ENCODE data around the gene MRTFA. TPM values are rescaled to one million over a fixed set of nuclear protein-coding genes. Genes with fewer than 3 reads are reported as not detected.

The MRTFA gene
- total RNA-seq, 1 donor from 2014 or later = 68.4 TPM

DNA sequence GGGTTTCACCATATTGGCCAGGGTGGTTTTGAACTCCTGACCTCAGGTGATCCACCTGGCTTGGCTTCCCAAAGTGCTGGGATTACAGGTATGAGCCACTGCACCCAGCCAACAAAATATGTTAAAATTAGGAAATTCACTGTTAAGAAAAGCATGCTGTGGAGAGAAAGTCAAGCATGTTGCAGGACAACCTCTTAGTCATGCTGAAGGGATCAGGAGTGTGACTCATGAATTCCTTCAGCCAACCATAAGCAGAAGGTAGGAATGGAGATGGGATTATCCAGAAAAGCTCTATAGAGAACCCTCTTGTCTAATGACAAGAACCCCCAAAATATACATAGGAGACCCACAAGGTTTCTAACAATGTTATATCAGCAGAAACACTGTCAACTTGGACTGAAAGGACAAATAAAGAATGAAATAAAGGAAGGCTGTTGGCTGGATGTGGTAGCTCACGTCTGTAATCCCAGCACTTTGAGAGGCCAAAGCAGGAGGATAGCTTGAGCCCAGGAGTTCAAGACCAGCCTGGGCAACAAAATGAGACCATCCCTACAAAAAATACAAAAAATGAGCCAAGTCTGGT is 16.0 kb downstream of the MRTFA start:
- TF ChIP-seq CTCF (IDR thresholded peaks at IDR 0.05; ENCODE audit: unreplicated experiment) = no peak
- Mint-ChIP-seq H3K27ac (ENCODE audit: unreplicated experiment) (no peak overlapping the region), H3K36me3 (ENCODE audit: low read depth, unreplicated experiment) (peaks cover 40% of the 10 kb centered on the region), H3K4me3 (ENCODE audit: unreplicated experiment) (peak overlapping the region; percentile 12), H3K4me1 (ENCODE audit: unreplicated experiment) (no peaks in the 10 kb centered on the region), H3K27me3 (ENCODE audit: unreplicated experiment) (peaks cover 3% of the 10 kb centered on the region), H3K9me3 (ENCODE audit: unreplicated experiment) (peaks cover 4% of the 10 kb centered on the region)
- DNase-seq (ENCODE audit: low spot score) = no peak

DNA sequence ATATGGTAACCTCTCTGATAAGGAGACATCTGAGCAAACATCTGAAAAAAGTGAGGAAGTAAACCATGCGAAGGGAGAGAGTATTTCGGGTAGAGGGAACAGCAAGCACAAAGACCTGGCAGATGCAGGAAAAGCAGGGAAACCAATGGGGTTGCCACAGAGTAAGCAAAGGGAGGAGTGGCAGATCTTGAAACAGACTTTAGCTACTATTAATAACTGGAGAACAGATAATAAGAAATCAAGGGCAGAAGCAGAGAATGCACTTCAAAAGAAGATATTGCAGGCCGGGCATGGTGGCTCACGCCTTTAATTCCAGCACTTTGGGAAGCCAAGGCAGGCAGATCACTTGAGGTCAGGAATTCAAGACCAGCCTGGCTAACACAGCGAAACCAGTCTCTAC is 18.1 kb downstream of the MRTFA start:
- no peak for DNase-seq (ENCODE audit: low spot score)
- Mint-ChIP-seq H3K36me3 (ENCODE audit: low read depth, unreplicated experiment) (peaks cover 40% of the 10 kb centered on the region), H3K27me3 (ENCODE audit: unreplicated experiment) (peaks cover 3% of the 10 kb centered on the region), H3K9me3 (ENCODE audit: unreplicated experiment) (peaks cover 4% of the 10 kb centered on the region), H3K27ac (ENCODE audit: unreplicated experiment) (peak overlapping the region; percentile 4), H3K4me1 (ENCODE audit: unreplicated experiment) (no peaks in the 10 kb centered on the region), H3K4me3 (ENCODE audit: unreplicated experiment) (no peak overlapping the region)
- TF ChIP-seq CTCF (IDR thresholded peaks at IDR 0.05; ENCODE audit: unreplicated experiment) = no peak

GRCh38 chr22:40616578-40616977 is 19.9 kb downstream of the MRTFA start:
- Mint-ChIP-seq H3K9me3 (ENCODE audit: unreplicated experiment) (peaks cover 4% of the 10 kb centered on the region), H3K27ac (ENCODE audit: unreplicated experiment) (no peak overlapping the region), H3K27me3 (ENCODE audit: unreplicated experiment) (peaks cover 3% of the 10 kb centered on the region), H3K4me1 (ENCODE audit: unreplicated experiment) (no peaks in the 10 kb centered on the region), H3K36me3 (ENCODE audit: low read depth, unreplicated experiment) (peaks cover 27% of the 10 kb centered on the region), H3K4me3 (ENCODE audit: unreplicated experiment) (peak overlapping the region; percentile 0)
- TF ChIP-seq CTCF (IDR thresholded peaks at IDR 0.05; ENCODE audit: unreplicated experiment) = no peak
- DNase-seq (ENCODE audit: low spot score) = no peak

- TF ChIP-seq CTCF (IDR thresholded peaks at IDR 0.05; ENCODE audit: unreplicated experiment) = no peak
- DNase-seq (ENCODE audit: low spot score) = no peak
- H3K27ac Mint-ChIP-seq (ENCODE audit: unreplicated experiment) = no peak overlapping the region
- H3K9me3 Mint-ChIP-seq (ENCODE audit: unreplicated experiment) = no peaks in the 10 kb centered on the region
- H3K36me3 Mint-ChIP-seq (ENCODE audit: low read depth, unreplicated experiment) = peaks cover 8% of the 10 kb centered on the region
- H3K27me3 Mint-ChIP-seq (ENCODE audit: unreplicated experiment) = no peaks in the 10 kb centered on the region
- no peak overlapping the region for H3K4me3 Mint-ChIP-seq (ENCODE audit: unreplicated experiment)
- peaks cover 3% of the 10 kb centered on the region for H3K4me1 Mint-ChIP-seq (ENCODE audit: unreplicated experiment)
Measured at GRCh38 chr22:40613067-40613466, 23.5 kb downstream of the MRTFA start.

GRCh38 chr22:40612291-40612751 is 24.2 kb downstream of the MRTFA start:
- TF ChIP-seq CTCF (IDR thresholded peaks at IDR 0.05; ENCODE audit: unreplicated experiment) = no peak
- Mint-ChIP-seq H3K27ac (ENCODE audit: unreplicated experiment) (no peak overlapping the region), H3K9me3 (ENCODE audit: unreplicated experiment) (no peaks in the 10 kb centered on the region), H3K4me3 (ENCODE audit: unreplicated experiment) (no peak overlapping the region), H3K27me3 (ENCODE audit: unreplicated experiment) (no peaks in the 10 kb centered on the region), H3K4me1 (ENCODE audit: unreplicated experiment) (peaks cover 6% of the 10 kb centered on the region), H3K36me3 (ENCODE audit: low read depth, unreplicated experiment) (peaks cover 5% of the 10 kb centered on the region)
- no peak for DNase-seq (ENCODE audit: low spot score)
